Tibial nerve (tissue), 3 donors: ENCODE measurements around the gene SSH3.
"Not testable (repeated sequence)": the region's sequence is repeated elsewhere in the genome, so short reads cannot be mapped to it uniquely, and the experiment has no call there.

Experiments used
- POLR2A ChIP-seq, 2 donors: fragments of 450-650 bp; IDR thresholded peaks; one replicate each; pipeline ENCODE4 v1.6.1; 2017; ENCODE audit warnings: antibody characterized with exemption in 2 of 2, mild to moderate bottlenecking in 2 of 2, moderate library complexity in 2 of 2
- TF ChIP-seq, protein P1 (sequence below), 5 experiments: fragments of 200-600 bp in 3 of 5; fragments of 450-650 bp in 2 of 5; sonication (generic) in 3 of 5; IDR thresholded peaks; one replicate each; pipeline ENCODE4 v1.5.1; 2016 to 2019; ENCODE audit warnings: antibody characterized with exemption in 5 of 5, mild to moderate bottlenecking in 3 of 5, moderate library complexity in 2 of 5

DNA sequence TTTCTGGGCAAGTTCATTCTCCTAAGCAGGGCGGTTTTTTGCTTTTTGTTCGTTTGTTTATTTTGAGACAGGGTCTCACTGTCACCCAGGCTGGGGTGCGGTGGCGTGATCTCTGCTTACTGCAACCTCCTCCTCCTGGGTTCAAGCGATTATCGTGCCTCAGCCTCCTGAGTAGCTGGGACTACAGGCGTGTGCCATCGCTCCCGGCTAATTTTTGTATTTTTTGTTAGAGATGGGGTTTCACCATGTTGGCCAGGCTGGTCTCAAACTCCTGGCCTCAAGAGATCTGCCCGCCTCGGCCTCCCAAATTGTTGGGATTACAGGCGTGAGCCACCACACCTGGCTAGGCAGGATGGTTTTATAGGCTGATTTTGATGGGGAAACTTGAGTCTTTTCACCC, 15.5 kb downstream of the SSH3 start:
- TF ChIP-seq, protein P1, sequence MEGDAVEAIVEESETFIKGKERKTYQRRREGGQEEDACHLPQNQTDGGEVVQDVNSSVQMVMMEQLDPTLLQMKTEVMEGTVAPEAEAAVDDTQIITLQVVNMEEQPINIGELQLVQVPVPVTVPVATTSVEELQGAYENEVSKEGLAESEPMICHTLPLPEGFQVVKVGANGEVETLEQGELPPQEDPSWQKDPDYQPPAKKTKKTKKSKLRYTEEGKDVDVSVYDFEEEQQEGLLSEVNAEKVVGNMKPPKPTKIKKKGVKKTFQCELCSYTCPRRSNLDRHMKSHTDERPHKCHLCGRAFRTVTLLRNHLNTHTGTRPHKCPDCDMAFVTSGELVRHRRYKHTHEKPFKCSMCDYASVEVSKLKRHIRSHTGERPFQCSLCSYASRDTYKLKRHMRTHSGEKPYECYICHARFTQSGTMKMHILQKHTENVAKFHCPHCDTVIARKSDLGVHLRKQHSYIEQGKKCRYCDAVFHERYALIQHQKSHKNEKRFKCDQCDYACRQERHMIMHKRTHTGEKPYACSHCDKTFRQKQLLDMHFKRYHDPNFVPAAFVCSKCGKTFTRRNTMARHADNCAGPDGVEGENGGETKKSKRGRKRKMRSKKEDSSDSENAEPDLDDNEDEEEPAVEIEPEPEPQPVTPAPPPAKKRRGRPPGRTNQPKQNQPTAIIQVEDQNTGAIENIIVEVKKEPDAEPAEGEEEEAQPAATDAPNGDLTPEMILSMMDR (IDR thresholded peaks at IDR 0.05) = not testable (repeated sequence)
- TF ChIP-seq POLR2A (IDR thresholded peaks at IDR 0.05) = not testable (repeated sequence)
